ENCODE data around the gene UNKL.
"Not testable (repeated sequence)": the region's sequence is repeated elsewhere in the genome, so short reads cannot be mapped to it uniquely, and the experiment has no call there.

Gene UNKL

GRCh38 chr16:1445518-1446203, 31.2 kb upstream of the UNKL start:
- DNase-seq: no peak

GRCh38 chr16:1444730-1445517, 30.4 kb upstream of the UNKL start:
- DNase-seq: no peak

GRCh38 chr16:1443980-1444729, 29.7 kb upstream of the UNKL start, which contains the start of gene CCDC154:
Gene CCDC154, minus strand, starts transcription at chr16:1444556. Its CDS starts 234 bp downstream, at chr16:1444322.
- DNase-seq: no peak

GRCh38 chr16:1443403-1443973, 29.0 kb upstream of the UNKL start:
- no peak for DNase-seq

- DNase-seq: no peak
These were observed 28.2 kb upstream of the UNKL start for GRCh38 chr16:1442697-1443096.

- DNase-seq: no peak
These were observed 26.9 kb upstream of the UNKL start for GRCh38 chr16:1441391-1441829.

GRCh38 chr16:1439699-1440074, 25.2 kb upstream of the UNKL start:
- DNase-seq: not testable (repeated sequence)

- DNase-seq: no peak
These were observed 24.7 kb upstream of the UNKL start for GRCh38 chr16:1439058-1439698.

- DNase-seq: no peak
These were observed 23.9 kb upstream of the UNKL start for GRCh38 chr16:1438229-1439057.

GRCh38 chr16:1437606-1438005, 23.1 kb upstream of the UNKL start:
- DNase-seq: no peak

- DNase-seq: no peak
These were observed 22.3 kb upstream of the UNKL start for GRCh38 chr16:1436731-1437355.

GRCh38 chr16:1435921-1436697, 21.6 kb upstream of the UNKL start:
- no peak for DNase-seq

GRCh38 chr16:1434644-1435592, 20.4 kb upstream of the UNKL start:
- DNase-seq: no peak

GRCh38 chr16:1433756-1434155, 19.3 kb upstream of the UNKL start:
- DNase-seq: no peak

- DNase-seq: no peak
These were observed 18.7 kb upstream of the UNKL start for GRCh38 chr16:1433263-1433560.

- no peak for DNase-seq
These were observed 18.1 kb upstream of the UNKL start for GRCh38 chr16:1432388-1433262.

GRCh38 chr16:1431497-1432270, 17.2 kb upstream of the UNKL start:
- DNase-seq: no peak
